NCI-H460 (cell line): ENCODE results near the gene TAOK3. TPM values are rescaled to one million over a fixed set of nuclear protein-coding genes. Genes with fewer than 3 reads are reported as not detected.
"Not testable (repeated sequence)": the region's sequence is repeated elsewhere in the genome, so short reads cannot be mapped to it uniquely, and the experiment has no call there.

ENCODE experiments used
- DNase-seq: peaks from one replicate; pipeline ENCODE4 v3.0.0-alpha.2; 2016; ENCODE audit warnings: low read depth; ENCODE audit errors: extremely low read depth
- total RNA-seq: library from RNA; depleted of rRNA; stranded (reverse); fragments of >200 nt; shearing (Covaris generic); gene quantifications from 2 replicates; pipeline ENCODE4 v1.2.3, GENCODE V29; 2014

TAOK3 gene
- total RNA-seq, 1 experiment from 2014 or later, result 23.6 TPM

DNA sequence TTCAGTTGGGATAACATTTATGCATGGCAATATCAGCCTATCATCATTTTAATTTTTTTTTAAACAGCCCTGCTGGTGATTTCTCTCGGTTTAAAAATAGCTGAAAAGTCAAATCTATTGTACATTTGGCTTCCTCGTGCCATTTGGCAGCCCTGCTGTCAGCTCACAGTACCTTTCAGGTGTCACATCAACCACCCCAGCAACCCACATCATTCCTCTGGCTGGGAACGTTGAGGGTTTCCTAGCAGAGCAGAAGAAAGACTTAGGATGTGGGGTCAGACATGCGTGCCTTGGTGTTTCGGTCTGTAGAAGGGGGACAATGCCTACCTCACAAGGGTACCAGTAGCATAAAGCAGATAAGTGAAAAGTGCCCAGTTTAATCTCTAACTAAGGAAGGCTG, 221.0 kb downstream of the TAOK3 start:
- DNase-seq, result no peak

DNA sequence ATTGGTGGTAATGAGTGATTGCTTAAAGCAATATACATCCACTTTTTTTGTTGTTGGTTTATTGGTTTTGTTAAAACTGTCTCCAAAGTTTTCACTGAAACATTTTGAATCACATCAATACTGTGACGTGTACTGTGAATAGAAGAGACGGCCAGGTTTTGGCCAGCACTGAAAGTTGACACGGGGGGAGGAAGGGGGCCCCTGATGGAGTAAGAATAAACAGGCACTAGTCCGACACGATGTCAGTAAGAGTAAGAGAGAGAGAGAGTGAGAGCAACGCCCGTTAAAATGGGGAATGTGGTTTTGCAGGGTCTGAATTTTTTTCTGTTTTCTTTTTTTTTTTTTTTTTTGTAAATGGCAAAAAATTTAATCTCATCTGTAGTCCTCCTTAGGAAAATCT, 222.1 kb downstream of the TAOK3 start:
- DNase-seq, result no peak

DNA sequence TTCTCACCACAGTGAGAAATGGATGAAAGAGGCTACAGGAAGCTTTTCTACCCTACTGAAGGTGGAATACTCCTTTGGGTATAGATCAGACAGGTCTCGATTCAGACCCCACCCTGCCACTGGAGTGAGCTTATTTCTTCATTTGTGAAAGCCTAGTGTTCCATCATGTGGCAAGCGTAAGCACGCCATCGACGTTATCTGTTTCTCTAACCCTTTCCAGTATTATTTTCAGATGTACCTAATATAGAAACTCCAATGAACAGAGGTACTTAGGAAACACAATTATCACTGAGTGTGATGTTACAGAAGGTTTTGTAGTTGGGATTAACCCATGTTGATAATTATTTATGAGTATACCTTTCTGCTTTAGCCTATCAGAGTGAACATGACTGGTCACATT, 224.4 kb downstream of the TAOK3 start:
- no peak for DNase-seq

DNA sequence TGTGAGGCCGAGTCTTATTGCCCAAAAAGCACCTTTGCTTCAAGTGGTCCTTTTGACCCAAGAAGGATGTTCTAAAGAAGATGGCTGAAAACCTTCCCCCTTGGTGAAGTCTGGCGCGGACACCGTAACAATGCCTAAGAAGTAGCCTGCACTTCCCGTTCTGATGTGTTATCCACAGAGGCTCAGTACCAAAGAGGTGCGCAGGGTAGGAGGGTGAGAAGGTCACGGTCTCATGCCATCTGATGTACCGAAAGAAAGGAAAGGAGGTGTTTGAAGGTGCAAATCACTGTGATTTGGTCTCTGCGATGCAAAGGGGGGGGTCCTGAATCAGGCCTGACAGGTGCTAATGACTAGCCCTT, 226.9 kb downstream of the TAOK3 start:
- DNase-seq, result no peak

DNA sequence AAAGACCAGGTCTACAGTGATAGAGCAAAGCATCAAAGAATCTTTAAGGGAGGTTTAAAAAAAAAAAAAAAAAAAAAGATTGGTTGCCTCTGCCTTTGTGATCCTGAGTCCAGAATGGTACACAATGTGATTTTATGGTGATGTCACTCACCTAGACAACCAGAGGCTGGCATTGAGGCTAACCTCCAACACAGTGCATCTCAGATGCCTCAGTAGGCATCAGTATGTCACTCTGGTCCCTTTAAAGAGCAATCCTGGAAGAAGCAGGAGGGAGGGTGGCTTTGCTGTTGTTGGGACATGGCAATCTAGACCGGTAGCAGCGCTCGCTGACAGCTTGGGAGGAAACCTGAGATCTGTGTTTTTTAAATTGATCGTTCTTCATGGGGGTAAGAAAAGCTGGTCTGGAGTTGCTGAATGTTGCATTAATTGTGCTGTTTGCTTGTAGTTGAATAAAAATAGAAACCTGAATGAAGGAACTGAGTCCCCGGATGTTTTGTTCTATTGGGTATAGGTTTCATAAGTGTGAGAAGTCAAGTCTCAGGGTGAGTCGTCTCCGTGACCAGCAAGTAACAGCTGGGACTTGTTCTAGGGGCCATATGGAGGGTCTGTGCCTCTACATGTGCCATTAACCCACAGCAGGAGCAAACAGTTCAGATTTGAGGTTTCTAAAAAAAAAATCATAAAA, 227.5 kb downstream of the TAOK3 start:
- no peak for DNase-seq

DNA sequence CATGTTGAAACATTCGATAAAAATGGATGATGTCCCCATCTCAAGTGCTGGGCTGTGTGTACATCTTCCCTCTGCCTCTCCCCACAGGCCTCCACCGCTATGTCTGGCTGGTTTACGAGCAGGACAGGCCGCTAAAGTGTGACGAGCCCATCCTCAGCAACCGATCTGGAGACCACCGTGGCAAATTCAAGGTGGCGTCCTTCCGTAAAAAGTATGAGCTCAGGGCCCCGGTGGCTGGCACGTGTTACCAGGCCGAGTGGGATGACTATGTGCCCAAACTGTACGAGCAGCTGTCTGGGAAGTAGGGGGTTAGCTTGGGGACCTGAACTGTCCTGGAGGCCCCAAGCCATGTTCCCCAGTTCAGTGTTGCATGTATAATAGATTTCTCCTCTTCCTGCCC, 228.2 kb downstream of the TAOK3 start:
- no peak for DNase-seq

DNA sequence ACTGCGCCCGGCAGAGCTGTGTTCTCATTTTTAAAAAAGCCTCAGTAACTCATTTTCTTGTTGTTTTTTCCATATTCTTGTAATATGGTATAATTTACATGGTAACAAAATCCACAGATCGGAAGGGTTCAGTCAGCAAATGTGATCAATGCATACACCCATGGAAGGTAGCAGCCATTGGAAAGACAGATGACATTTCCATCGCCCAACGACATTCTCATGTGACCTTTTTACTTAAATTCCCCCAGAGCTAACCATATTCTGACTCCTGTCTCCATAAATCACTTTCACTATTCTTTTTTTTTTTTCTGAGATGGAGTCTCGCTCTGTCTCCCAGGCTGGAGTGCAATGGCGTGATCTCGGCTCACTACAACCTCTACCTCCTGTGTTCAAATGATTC, 231.9 kb downstream of the TAOK3 start:
- no peak for DNase-seq

DNA sequence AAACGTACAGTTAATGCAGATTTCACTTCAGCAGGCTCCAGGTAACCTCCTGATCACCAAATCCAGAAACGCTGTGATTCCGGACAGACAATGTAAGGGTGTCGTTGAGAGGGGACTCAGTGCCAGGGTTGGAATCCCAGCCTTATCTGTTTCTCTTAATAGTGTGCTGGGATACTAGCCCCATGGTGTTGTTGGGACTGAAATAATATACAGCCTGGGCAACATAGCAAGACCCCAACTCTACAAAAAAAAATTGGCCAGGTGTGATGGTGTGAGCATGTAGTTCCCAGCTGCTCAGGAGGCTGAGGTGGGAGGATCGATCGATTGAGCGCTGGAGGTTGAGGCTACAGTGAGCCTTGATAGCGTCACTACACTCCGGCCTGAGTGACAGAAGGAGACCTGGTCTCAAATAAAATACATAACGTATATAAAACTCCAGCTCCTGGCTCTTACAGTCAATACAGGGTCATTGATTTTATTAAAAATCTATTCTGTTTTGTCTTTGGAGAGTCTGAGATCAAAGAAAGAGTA, 235.5 kb downstream of the TAOK3 start:
- DNase-seq, result no peak

DNA sequence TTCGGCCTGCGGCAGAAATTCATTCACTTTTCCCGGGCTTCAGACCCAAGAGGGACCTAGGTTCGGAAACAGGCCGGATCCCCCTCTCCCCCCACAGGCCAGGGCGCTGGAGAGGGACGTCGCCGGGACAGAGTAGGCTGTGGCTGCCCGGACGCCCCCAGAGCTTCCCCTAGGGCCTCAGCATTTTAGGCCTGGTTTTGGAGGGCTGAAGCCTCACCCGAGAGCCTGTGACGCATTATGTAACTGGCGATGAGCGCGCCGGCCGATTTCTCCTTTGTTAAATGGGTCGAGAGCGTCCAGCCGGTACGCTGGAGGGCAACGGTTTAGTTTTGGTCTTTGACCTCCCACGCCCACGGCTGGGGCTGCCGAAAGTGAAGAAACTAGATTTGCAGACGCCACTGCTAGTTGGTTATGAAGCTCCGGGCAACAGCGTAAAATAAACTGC, 236.1 kb downstream of the TAOK3 start:
- no peak for DNase-seq

DNA sequence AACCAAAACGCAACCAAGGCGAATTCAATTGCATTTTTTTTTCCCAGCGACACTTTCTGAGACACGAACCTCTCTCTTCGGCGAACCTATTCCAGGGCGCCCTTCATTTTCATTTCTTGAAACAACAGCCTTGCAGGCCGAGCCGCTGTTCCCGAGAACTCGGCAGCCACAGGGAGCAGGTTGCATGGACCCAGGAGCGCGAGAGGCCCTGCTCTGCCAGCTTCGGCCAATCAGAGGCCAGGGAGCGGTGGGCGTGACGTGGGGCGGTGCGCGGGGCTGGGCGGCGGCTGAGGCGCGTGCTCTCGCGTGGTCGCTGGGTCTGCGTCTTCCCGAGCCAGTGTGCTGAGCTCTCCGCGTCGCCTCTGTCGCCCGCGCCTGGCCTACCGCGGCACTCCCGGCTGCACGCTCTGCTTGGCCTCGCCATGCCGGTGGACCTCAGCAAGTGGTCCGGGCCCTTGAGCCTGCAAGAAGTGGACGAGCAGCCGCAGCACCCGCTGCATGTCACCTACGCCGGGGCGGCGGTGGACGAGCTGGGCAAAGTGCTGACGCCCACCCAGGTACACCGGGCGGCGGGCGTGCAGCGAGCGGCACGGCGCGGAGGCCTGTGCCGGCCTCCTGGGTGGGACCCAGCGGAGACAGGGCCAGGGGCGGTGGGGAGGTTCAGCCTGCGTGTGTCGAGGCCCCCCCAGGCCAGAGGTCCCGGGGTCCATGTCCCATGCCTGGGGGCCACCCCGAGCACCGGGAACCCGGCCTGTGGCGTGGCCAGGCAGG, 236.7 kb downstream of the TAOK3 start, which contains the start of gene PEBP1:
PEBP1 (plus strand) TSS at position 337 of the 771 bp plus-strand sequence; CDS start at position 423, 86 bp downstream.
- peak; percentile 91 for DNase-seq

DNA sequence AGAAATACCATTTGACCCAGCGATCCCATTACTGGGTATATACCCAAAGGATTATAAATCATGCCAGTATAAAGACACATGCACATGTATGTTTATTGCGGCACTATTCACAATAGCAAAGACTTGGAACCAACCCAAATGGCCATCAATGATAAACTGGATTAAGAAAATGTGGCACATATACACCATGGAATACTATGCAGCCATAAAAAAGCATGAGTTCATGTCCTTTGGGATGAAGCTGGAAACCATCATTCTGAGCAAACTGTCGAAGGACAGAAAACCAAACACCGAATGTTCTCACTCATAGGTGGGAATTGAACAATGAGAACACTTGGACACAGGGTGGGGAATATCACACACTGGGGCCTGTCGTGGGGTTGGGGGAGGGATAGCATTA, 243.3 kb downstream of the TAOK3 start:
- DNase-seq, result not testable (repeated sequence)

DNA sequence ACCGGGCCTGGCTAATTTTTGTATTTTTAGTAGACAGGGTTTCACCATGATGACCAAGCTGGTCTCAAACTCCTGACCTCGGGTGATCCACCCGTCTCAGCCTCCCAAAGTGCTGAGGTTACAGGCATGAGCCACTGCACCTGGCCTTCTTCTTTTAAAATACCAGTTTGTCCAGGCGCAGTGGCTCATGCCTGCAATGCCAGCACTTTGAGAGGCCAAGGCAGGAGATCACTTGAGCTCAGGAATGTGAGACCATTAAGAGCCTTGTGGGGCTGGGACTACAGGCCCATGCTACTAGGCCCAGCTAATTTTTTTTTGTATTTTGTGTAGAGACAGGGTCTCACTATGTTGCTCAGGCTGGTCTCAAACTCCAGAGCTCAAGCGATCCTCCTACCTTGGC, 244.8 kb downstream of the TAOK3 start:
- no peak for DNase-seq

DNA sequence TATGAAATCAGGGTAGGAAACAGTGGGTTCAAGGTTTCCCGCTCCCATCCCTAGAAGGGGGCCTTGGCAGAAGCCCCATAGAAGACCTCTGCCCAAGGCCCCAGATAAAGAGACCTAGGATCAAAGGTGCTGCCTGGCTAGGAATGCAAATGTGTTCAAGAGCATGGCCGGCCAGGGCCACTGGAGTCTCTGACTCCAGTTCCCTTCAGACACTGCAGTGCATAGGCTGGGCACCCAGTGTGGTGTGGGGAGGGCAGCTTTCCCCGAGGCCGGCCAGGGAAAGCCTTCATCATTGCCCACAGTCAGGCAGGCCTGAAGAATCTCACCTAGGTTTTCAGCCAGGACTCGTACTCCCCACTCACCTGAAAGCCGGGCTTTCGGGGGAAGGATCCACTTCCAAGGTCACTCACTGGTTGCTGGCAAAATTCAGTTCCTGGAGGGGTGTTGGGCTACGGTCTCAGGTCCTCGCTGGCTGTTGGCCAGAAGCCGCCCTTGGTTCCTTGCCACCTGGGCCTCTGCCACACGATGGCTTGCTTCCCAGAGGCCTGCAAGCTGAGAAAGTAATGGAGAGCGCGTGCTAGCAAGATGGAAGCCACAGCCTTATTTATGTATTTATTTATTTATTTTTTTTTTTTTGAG, 246.5 kb downstream of the TAOK3 start:
- DNase-seq, result no peak

DNA sequence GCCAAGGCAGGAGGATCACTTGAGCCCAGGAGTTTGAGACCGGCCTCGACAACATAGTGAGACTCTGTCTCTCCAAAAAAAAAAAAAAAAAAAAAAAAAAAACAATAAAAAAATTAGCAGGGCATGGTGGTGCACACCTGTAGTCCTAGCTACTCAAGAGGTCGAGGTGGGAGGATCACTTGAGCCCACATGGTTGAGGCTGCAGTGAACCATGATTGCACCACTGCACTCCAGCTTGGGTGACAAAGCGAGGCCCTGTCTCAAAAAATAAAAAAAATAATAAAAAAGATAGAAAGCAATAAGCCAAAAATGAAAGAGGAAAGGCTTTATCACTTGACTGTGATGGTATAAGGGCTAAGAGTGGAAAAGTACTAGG, 247.0 kb downstream of the TAOK3 start:
- no peak for DNase-seq

DNA sequence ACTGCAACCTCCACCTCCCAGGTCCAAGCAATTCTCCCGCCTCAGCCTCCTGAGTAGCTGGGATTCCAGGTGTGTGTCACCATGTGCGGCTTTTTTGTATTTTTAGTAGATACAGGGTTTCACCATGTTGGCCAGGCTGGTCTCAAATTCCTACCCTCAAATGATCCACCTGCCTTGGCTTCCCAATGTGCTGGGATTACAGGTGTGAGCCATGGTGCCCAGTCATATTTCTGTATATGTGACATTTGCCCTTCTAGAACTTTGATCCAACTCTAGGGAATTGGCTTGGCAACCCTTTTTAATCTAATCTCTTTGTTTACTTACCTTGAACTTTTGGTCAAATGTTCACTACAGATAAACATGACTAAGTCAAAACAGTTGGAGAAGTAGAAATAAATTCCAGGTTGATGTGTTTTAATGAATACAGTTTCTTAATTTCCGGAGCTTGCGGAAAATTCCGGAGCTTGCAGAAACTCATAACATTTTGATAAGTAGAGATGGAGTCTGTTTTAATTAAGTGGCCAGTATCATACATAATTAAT, 248.3 kb downstream of the TAOK3 start:
- no peak for DNase-seq

DNA sequence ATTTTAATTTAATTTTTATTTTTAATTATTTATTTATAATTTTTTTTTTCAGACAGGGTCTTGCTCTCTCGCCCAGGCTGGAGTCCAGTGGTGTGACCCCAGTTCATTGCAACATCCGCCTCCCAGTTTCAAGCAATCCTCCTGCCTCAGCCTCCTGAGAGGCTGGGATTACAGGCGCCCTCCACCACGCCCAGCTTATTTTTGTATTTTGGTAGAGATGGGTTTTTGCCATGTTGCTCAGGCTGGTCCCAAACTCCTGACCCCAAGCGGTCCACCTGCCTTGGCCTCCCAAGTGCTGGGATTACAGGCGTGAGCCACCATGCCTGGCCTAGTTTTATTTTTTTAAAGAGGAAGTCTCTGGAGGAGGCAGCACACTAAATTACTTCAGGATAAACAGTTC, 250.4 kb downstream of the TAOK3 start:
- DNase-seq, result no peak

DNA sequence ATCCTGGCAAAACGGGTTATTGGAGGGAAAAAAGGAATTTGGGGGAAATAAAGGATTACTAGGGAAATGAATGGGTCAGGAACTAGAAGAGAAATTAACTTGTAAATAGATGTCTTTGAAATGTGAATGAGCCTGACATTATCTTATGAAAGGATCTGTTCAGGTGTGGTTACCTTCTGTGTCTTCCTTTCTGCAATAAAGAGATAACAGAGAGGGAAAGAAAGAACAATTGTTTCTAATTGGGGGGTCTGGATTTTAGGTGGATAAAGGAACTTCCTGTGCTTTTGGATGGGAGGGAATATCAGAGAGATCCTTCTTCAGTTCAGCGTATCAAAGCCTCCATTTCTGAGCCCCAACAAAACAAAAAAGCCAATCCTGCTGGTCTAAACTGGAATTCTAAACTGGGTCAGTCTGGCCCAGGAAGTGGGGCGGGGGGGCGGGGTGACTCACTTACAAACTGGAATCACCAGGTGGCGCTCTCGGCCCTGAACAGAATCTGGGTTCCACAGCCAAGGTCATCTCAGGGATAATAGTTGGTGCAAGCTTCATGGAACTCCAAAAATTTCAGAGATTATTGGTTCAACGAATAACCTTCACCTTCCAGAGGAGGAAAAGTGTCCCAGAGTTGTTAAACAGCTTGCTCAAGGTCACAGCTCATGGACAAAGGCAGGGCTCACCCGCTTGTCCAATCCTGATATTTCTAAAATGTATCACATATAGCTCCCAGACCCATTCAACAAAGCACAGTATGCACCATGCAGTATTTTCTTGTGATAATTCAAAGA, 251.9 kb downstream of the TAOK3 start:
- DNase-seq, result peak; percentile 61

DNA sequence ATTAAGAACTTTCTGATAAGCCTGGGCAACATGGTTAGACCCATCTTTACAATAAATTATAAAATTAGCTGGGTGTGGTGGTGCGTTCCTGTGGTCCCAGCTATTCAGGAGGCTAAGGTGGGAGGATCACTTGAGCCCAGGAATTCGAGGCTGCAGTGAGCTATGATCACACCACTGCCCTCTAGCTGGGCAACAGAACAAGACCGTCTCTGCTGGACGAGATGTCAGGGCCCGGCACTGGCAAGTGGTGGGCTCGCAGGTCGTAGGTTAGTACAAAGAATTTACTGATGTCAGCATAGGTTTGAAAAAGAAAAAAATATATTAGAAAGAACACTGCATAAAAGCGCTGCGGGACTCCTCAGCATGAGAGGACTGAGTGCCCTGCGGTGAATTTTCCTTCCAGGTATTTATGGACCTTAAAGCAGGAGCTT, 253.2 kb downstream of the TAOK3 start:
- DNase-seq, result no peak

DNA sequence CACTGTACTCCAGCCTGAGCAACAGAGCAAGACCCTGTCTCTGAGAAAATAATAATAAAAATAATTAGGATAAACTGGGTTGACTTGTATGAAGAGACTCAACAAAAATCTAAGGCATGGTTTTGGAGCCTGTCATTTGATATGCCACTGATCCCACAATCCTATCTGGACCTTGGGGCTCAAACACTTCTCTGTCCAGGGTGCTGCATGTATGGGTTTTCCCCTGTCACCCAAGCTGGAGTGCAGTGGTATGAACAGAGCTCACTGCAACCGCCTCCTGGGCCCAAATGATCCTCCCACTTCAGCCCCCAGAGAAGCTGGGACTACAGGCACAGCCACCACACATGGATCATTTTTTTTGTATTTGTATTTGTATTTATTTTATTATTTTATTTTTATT, 263.6 kb downstream of the TAOK3 start:
- DNase-seq, result no peak

DNA sequence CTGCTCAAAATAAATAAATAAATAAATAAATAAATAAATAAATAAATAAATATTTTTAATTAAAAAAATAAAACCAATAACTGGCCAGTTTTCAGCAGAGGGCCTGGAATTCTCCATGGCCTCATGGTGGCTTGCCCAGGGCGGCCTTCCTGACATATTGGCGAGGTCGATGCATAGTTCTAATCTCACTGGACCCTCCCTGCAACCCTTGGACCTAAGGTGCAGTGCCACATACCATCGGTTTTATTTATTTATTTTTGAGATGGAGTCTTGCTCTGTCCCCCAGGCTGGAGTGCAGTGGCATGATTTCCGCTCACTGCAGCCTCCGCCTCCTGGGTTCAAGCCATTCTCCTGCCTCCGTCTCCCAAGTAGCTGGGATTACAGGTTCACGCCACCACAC, 265.0 kb downstream of the TAOK3 start:
- DNase-seq, result no peak
